GM12873 (cell line): ENCODE measurements around the gene YY1AP1.
"Not testable (repeated sequence)": the region's sequence is repeated elsewhere in the genome, so short reads cannot be mapped to it uniquely, and the experiment has no call there.

Source experiments
- CTCF ChIP-seq: IDR thresholded peaks from 2 replicates; pipeline ENCODE4 v1.5.1; 2012; ENCODE audit warnings: low read depth, mild to moderate bottlenecking, moderate library complexity, low read length, control low read depth; ENCODE audit not compliant: insufficient read depth; ENCODE audit errors: missing control alignments

The YY1AP1 gene

GRCh38 chr1:155695608-155696007, 7.0 kb upstream of the YY1AP1 start:
- no peak for TF ChIP-seq CTCF

- no peak for TF ChIP-seq CTCF
These were observed 6.5 kb upstream of the YY1AP1 start for GRCh38 chr1:155695072-155695471.

GRCh38 chr1:155694167-155694566, 5.6 kb upstream of the YY1AP1 start:
- TF ChIP-seq CTCF = no peak

- TF ChIP-seq CTCF = no peak
These were observed 3.5 kb upstream of the YY1AP1 start for GRCh38 chr1:155691992-155692528.

GRCh38 chr1:155689081-155689607, 570 bp upstream of the YY1AP1 start, which contains the start of gene DAP3:
TSS of gene DAP3 (plus strand) at chr1:155689091. CDS start at chr1:155709780, 20,689 bp downstream.
- not testable (repeated sequence) for TF ChIP-seq CTCF

- TF ChIP-seq CTCF = no peak
These were observed 6.8 kb downstream of the YY1AP1 start for GRCh38 chr1:155681776-155682175.

- TF ChIP-seq CTCF = no peak
These were observed 8.0 kb downstream of the YY1AP1 start for GRCh38 chr1:155680531-155680930.
